Esophagus muscularis mucosa (tissue), 4 donors: ENCODE measurements around the gene RPL11. TPM values are rescaled to one million over a fixed set of nuclear protein-coding genes. Genes with fewer than 3 reads are reported as not detected.
"Not testable (repeated sequence)": the region's sequence is repeated elsewhere in the genome, so short reads cannot be mapped to it uniquely, and the experiment has no call there.

ENCODE experiments used
- DNase-seq: peaks from one replicate; pipeline ENCODE4 v3.0.0-alpha.2; 2017; ENCODE audit errors: extremely low spot score
- H3K27ac ChIP-seq, 4 donors: fragments of 200-600 bp; sonication (generic); replicated peaks in 1 of 4; 1 replicate in 3 of 4; 2 replicates in 1 of 4; pipeline ENCODE4 v1.5.1; 2016 to 2019; ENCODE audit warnings: mild to moderate bottlenecking in 1 of 4
- H3K27me3 ChIP-seq, 4 donors: fragments of 200-600 bp; sonication (generic); one replicate each; pipeline versions ENCODE4 v1.5.1 to v1.6.0; 2016 to 2019
- H3K36me3 ChIP-seq, 4 donors: fragments of 200-600 bp; sonication (generic); one replicate each; pipeline ENCODE4 v1.5.1; 2016 to 2019
- H3K4me1 ChIP-seq, 4 donors: fragments of 200-600 bp; sonication (generic); one replicate each; pipeline ENCODE4 v1.5.1; 2016 to 2019
- H3K4me3 ChIP-seq, 4 donors: fragments of 200-600 bp; sonication (generic); 1 replicate in 2 of 4; 2 replicates in 2 of 4; pipeline ENCODE4 v1.5.1; 2016 to 2019; ENCODE audit warnings: mild to moderate bottlenecking in 4 of 4, moderate library complexity in 1 of 4
- H3K9me3 ChIP-seq, 4 donors: fragments of 200-600 bp; sonication (generic); 1 replicate in 3 of 4; 2 replicates in 1 of 4; pipeline ENCODE4 v1.5.1; 2016 to 2019
- CTCF ChIP-seq, 3 experiments: fragments of 200-600 bp in 2 of 3; fragments of 450-650 bp in 1 of 3; sonication (generic) in 2 of 3; IDR thresholded peaks; one replicate each; pipeline ENCODE4 v1.5.1; 2017 to 2019; ENCODE audit warnings: antibody characterized with exemption in 3 of 3, mild to moderate bottlenecking in 2 of 3, moderate library complexity in 1 of 3
- EP300 ChIP-seq: sonication (generic); formaldehyde crosslinking; IDR thresholded peaks from one replicate; pipeline ENCODE4 v1.6.1; 2017; ENCODE audit warnings: antibody characterized with exemption
- POLR2A ChIP-seq: fragments of 450-650 bp; IDR thresholded peaks from one replicate; pipeline ENCODE4 v1.6.1; 2017; ENCODE audit warnings: antibody characterized with exemption, moderate library complexity, mild to moderate bottlenecking, low read depth
- POLR2AphosphoS5 ChIP-seq, 2 donors: sonication (generic); formaldehyde crosslinking; IDR thresholded peaks; one replicate each; pipeline ENCODE4 v1.6.1; 2017; ENCODE audit warnings: antibody characterized with exemption in 2 of 2
- WGBS: methylation state at CpG from one replicate; pipeline ENCODE4 v1.1.5; 2018; 5-methylcytosine and 5-hydroxymethylcytosine counted together
- intact Hi-C: fragments of 100-400 bp; cut with DNase I; formaldehyde crosslinking; loops from one replicate; pipeline ENCODE4 v1.15.1; 2023
- total RNA-seq, 4 donors: library from RNA; depleted of rRNA; stranded (reverse); fragments of >200 nt; gene quantifications; one replicate each; pipeline versions ENCODE4 v1.1.0 to v1.2.1, GENCODE V29; 2016

Gene RPL11
- total RNA-seq, 4 donors from 2014 or later = 706 to 1,125 (median 899) TPM

GRCh38 chr1:23646091-23646490 is 45.5 kb upstream of the RPL11 start:
- 100% methylated on average over 4 of the region's 4 CpGs for WGBS
- DNase-seq = no peak
- Histone ChIP-seq H3K27ac (no peak overlapping the region), H3K36me3 (no peaks in the 10 kb centered on the region), H3K4me3 (no peak overlapping the region), H3K9me3 (no peaks in the 10 kb centered on the region), H3K4me1 (peaks cover 0 to 3% (median 1%) of the 10 kb centered on the region in 4 donors), H3K27me3 (peaks cover 0 to 1% (median 0%) of the 10 kb centered on the region in 4 donors)
- no peak for TF ChIP-seq POLR2AphosphoS5 (IDR thresholded peaks at IDR 0.05)
- TF ChIP-seq CTCF (IDR thresholded peaks at IDR 0.05) = no peak
- no peak for TF ChIP-seq EP300
- no peak for TF ChIP-seq POLR2A
- intact Hi-C loops = no loop called here

GRCh38 chr1:23646541-23646940 is 45.1 kb upstream of the RPL11 start:
- H3K27me3 ChIP-seq = peaks cover 0 to 6% (median 0%) of the 10 kb centered on the region in 4 donors
- no peak overlapping the region for H3K27ac ChIP-seq
- no peak for DNase-seq
- no peaks in the 10 kb centered on the region for H3K36me3 ChIP-seq
- H3K9me3 ChIP-seq = no peaks in the 10 kb centered on the region
- WGBS = 82% methylated on average over 6 of the region's 6 CpGs
- peaks cover 0 to 7% (median 3%) of the 10 kb centered on the region in 4 donors for H3K4me1 ChIP-seq
- TF ChIP-seq EP300 (no peak), POLR2A (no peak), POLR2AphosphoS5 (IDR thresholded peaks at IDR 0.05) (no peak), CTCF (IDR thresholded peaks at IDR 0.05) (no peak)
- no peak overlapping the region for H3K4me3 ChIP-seq
- intact Hi-C loops = no loop called here

- DNase-seq = no peak
- H3K4me1 ChIP-seq = peaks cover 0 to 11% (median 4%) of the 10 kb centered on the region in 4 donors
- intact Hi-C loops = no loop called here
- WGBS = 92% methylated on average over 6 of the region's 6 CpGs
- no peaks in the 10 kb centered on the region for H3K9me3 ChIP-seq
- no peaks in the 10 kb centered on the region for H3K36me3 ChIP-seq
- H3K27me3 ChIP-seq = peaks cover 0 to 20% (median 0%) of the 10 kb centered on the region in 4 donors
- H3K27ac ChIP-seq = no peak overlapping the region
- TF ChIP-seq POLR2AphosphoS5 (IDR thresholded peaks at IDR 0.05) (no peak), EP300 (no peak), CTCF (IDR thresholded peaks at IDR 0.05) (no peak), POLR2A (no peak)
- H3K4me3 ChIP-seq = no peak overlapping the region
Observed at GRCh38 chr1:23648576-23648975, 43.0 kb upstream of the RPL11 start.

- H3K4me3 ChIP-seq, DNase-seq, H3K36me3 ChIP-seq, H3K27ac ChIP-seq, H3K9me3 ChIP-seq, intact Hi-C loops: not testable (repeated sequence)
- H3K27me3 ChIP-seq = peaks cover 0 to 24% (median 0%) of the 10 kb centered on the region in 4 donors
- peaks cover 0 to 11% (median 4%) of the 10 kb centered on the region in 4 donors for H3K4me1 ChIP-seq
- 91% methylated on average over 11 of the region's 11 CpGs for WGBS
Observed at GRCh38 chr1:23649157-23649556, 42.4 kb upstream of the RPL11 start.

GRCh38 chr1:23650344-23650990 is 41.1 kb upstream of the RPL11 start:
- intact Hi-C loops = no loop called here
- Histone ChIP-seq H3K9me3 (no peaks in the 10 kb centered on the region), H3K27me3 (peaks cover 0 to 37% (median 0%) of the 10 kb centered on the region in 4 donors), H3K36me3 (no peaks in the 10 kb centered on the region), H3K27ac (peak overlapping the region; percentile 2 to 44 (median 39)), H3K4me1 (peaks cover 0 to 11% (median 4%) of the 10 kb centered on the region in 4 donors), H3K4me3 (no peak overlapping the region)
- TF ChIP-seq POLR2A (no peak), POLR2AphosphoS5 (IDR thresholded peaks at IDR 0.05) (peak in 1 of 2 donors; percentile 25)
- DNase-seq = no peak
- WGBS = 66% methylated on average over 10 of the region's 10 CpGs
